SJCRH30 (cell line): Measurements from ENCODE around the gene F2RL2. TPM values are rescaled to one million over a fixed set of nuclear protein-coding genes. Genes with fewer than 3 reads are reported as not detected.

Experiments used
- DNase-seq, 2 experiments: peaks; one replicate each; pipeline ENCODE4 v3.0.0-alpha.2; 2015 to 2020
- H3K27ac ChIP-seq: fragments of 250-450 bp; sonication (Bioruptor Pico); 2 replicates; pipeline ENCODE4 v1.5.1; 2020; ENCODE audit warnings: mild to moderate bottlenecking, moderate library complexity
- H3K27me3 ChIP-seq: fragments of 250-450 bp; sonication (Bioruptor Pico); 2 replicates; pipeline ENCODE4 v1.5.1; 2020; ENCODE audit warnings: mild to moderate bottlenecking, moderate library complexity
- H3K36me3 ChIP-seq: fragments of 250-450 bp; sonication (Bioruptor Pico); 2 replicates; pipeline ENCODE4 v1.5.1; 2020; ENCODE audit warnings: mild to moderate bottlenecking, moderate library complexity
- H3K4me1 ChIP-seq: fragments of 250-450 bp; sonication (Bioruptor Pico); 2 replicates; pipeline ENCODE4 v1.5.1; 2020; ENCODE audit warnings: mild to moderate bottlenecking, moderate library complexity
- H3K4me3 ChIP-seq: fragments of 250-450 bp; sonication (Bioruptor Pico); 2 replicates; pipeline ENCODE4 v1.5.1; 2020; ENCODE audit warnings: mild to moderate bottlenecking, moderate library complexity
- H3K9me3 ChIP-seq: fragments of 250-450 bp; sonication (Bioruptor Pico); replicated peaks from 2 replicates; pipeline ENCODE4 v1.5.1; 2020; ENCODE audit warnings: mild to moderate bottlenecking, moderate library complexity
- total RNA-seq: library from RNA; depleted of rRNA; stranded (reverse); fragments of >200 nt; shearing (Covaris generic); gene quantifications from 2 replicates; pipeline ENCODE4 v1.2.3, GENCODE V29; 2014; rRNA removed

F2RL2 gene
- total RNA-seq, 1 experiment from 2014 or later = 20.2 TPM

GRCh38 chr5:76585783-76586217 lies 37.4 kb downstream of the F2RL2 start:
- H3K36me3 ChIP-seq = no peaks in the 10 kb centered on the region
- no peaks in the 10 kb centered on the region for H3K4me1 ChIP-seq
- H3K27ac ChIP-seq = no peak overlapping the region
- DNase-seq = no peak
- no peak overlapping the region for H3K4me3 ChIP-seq
- no peaks in the 10 kb centered on the region for H3K9me3 ChIP-seq
- no peaks in the 10 kb centered on the region for H3K27me3 ChIP-seq

- H3K9me3 ChIP-seq = no peaks in the 10 kb centered on the region
- no peak overlapping the region for H3K27ac ChIP-seq
- no peak overlapping the region for H3K4me3 ChIP-seq
- H3K27me3 ChIP-seq = no peaks in the 10 kb centered on the region
- no peaks in the 10 kb centered on the region for H3K4me1 ChIP-seq
- no peaks in the 10 kb centered on the region for H3K36me3 ChIP-seq
- no peak for DNase-seq
These were observed 39.8 kb downstream of the F2RL2 start for GRCh38 chr5:76583163-76584047.

- Histone ChIP-seq H3K27me3 (no peaks in the 10 kb centered on the region), H3K27ac (no peak overlapping the region), H3K9me3 (no peaks in the 10 kb centered on the region; the same call in 1 of the 2 replicates), H3K36me3 (no peaks in the 10 kb centered on the region), H3K4me1 (no peaks in the 10 kb centered on the region), H3K4me3 (no peak overlapping the region)
- DNase-seq = no peak
These were observed 40.7 kb downstream of the F2RL2 start for GRCh38 chr5:76582230-76583162.

GRCh38 chr5:76580981-76581380 lies 42.2 kb downstream of the F2RL2 start:
- no peak for DNase-seq

GRCh38 chr5:76579166-76579937 lies 43.9 kb downstream of the F2RL2 start:
- no peaks in the 10 kb centered on the region for H3K36me3 ChIP-seq
- no peaks in the 10 kb centered on the region for H3K4me1 ChIP-seq
- DNase-seq = no peak
- H3K9me3 ChIP-seq = no peaks in the 10 kb centered on the region; the same call in 1 of the 2 replicates
- H3K4me3 ChIP-seq = no peak overlapping the region
- H3K27ac ChIP-seq = no peak overlapping the region
- 0 out of 2 replicates have a peak, but pooled peaks cover 2% of the 10 kb centered on the region for H3K27me3 ChIP-seq

More at GRCh38 chr5:76580981-76581380, 42.2 kb downstream of the F2RL2 start:
- H3K27ac ChIP-seq = no peak overlapping the region
- H3K4me3 ChIP-seq = no peak overlapping the region
- H3K4me1 ChIP-seq = no peaks in the 10 kb centered on the region
- no peaks in the 10 kb centered on the region; the same call in 1 of the 2 replicates for H3K9me3 ChIP-seq
- H3K36me3 ChIP-seq = no peaks in the 10 kb centered on the region
- H3K27me3 ChIP-seq = no peaks in the 10 kb centered on the region

GRCh38 chr5:76576996-76577395 lies 46.2 kb downstream of the F2RL2 start:
- DNase-seq = no peak
- Histone ChIP-seq H3K4me1 (no peaks in the 10 kb centered on the region), H3K4me3 (no peak overlapping the region), H3K9me3 (no peaks in the 10 kb centered on the region; the same call in 1 of the 2 replicates), H3K36me3 (no peaks in the 10 kb centered on the region), H3K27ac (no peak overlapping the region), H3K27me3 (0 out of 2 replicates have a peak, but pooled peaks cover 2% of the 10 kb centered on the region)

GRCh38 chr5:76576450-76576849 lies 46.8 kb downstream of the F2RL2 start:
- Histone ChIP-seq H3K4me3 (no peak overlapping the region), H3K27ac (no peak overlapping the region), H3K4me1 (no peaks in the 10 kb centered on the region), H3K36me3 (no peaks in the 10 kb centered on the region), H3K9me3 (no peaks in the 10 kb centered on the region; the same call in 1 of the 2 replicates), H3K27me3 (0 out of 2 replicates have a peak, but pooled peaks cover 2% of the 10 kb centered on the region)
- no peak for DNase-seq

- H3K27me3 ChIP-seq = peaks cover 5% of the 10 kb centered on the region; the same call in 1 of the 2 replicates
- H3K27ac ChIP-seq = no peak overlapping the region
- H3K9me3 ChIP-seq = no peaks in the 10 kb centered on the region
- H3K36me3 ChIP-seq = no peaks in the 10 kb centered on the region
- DNase-seq = no peak
- H3K4me1 ChIP-seq = no peaks in the 10 kb centered on the region
- no peak overlapping the region for H3K4me3 ChIP-seq
These were observed 51.6 kb downstream of the F2RL2 start for GRCh38 chr5:76571559-76571958.

GRCh38 chr5:76570153-76570552 lies 53.0 kb downstream of the F2RL2 start:
- H3K27me3 ChIP-seq = peaks cover 4% of the 10 kb centered on the region; the same call in 1 of the 2 replicates
- H3K4me1 ChIP-seq = no peaks in the 10 kb centered on the region
- DNase-seq = no peak
- H3K27ac ChIP-seq = no peak overlapping the region
- no peak overlapping the region for H3K4me3 ChIP-seq
- no peaks in the 10 kb centered on the region for H3K36me3 ChIP-seq
- no peaks in the 10 kb centered on the region for H3K9me3 ChIP-seq

Other genes starting within 250 kb of the F2RL2 start
- gene IQGAP2, start 220.1 kb downstream of the F2RL2 start, total RNA-seq = 8.5 and 11.4 TPM in 2 replicates
- 99.3 and 103 TPM in 2 replicates for gene F2R, start 92.7 kb upstream of the F2RL2 start, total RNA-seq
- gene F2RL1, start 195.6 kb upstream of the F2RL2 start, total RNA-seq = 0.02 TPM in 1 of 2 replicates, not detected in the other
- not detected in 2 replicates for gene S100Z, start 226.6 kb upstream of the F2RL2 start, total RNA-seq